OCI-M2 (cell line): ENCODE data around the gene RBM15B.
"Not testable (repeated sequence)": the region's sequence is repeated elsewhere in the genome, so short reads cannot be mapped to it uniquely, and the experiment has no call there.

Experiments used
- DNase-seq: peaks from one replicate; lab custom pipeline; 2025; ENCODE audit not compliant: unreplicated experiment; lab: John Stamatoyannopoulos, UW

Gene RBM15B

DNA sequence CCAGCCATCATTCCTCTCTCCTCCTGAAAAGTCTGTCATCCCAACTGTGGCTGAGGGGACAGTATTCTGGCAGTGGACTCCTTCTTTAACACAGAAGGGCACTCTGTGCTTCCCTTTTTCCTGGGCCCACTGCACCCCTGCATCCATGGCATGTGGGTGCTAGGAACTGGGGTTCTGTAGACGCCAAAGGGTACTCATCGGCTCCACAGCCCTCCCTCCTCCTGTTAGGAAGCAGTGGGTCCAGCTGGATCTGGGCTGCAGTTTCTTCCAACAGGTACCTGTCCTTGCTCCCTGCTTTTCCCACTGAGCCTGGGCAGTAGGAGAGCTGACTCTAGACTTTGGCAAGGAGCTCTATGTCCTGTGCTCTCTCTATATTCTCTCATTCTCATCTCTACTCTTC, 12.4 kb upstream of the RBM15B start:
- DNase-seq = no peak

DNA sequence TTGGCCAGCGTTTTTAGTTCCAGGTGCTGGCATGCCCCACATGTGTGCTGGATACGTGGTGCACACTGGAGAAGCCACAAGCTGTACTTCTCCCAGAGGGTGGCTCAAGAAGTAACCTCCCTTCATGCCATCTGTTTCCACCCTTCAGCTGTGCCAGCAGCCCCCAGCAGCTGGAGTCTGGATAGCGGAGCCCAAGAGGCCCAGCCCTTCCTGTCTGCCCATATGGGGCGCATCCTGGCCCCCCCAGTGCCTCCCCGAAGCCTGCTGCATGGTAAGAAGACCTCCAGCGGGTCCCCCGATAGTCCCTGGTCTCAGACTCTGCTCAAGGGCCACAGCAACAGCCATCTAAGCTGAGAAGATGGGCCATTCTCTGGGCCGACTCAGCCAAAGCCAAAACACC, 11.8 kb upstream of the RBM15B start:
- DNase-seq = no peak

DNA sequence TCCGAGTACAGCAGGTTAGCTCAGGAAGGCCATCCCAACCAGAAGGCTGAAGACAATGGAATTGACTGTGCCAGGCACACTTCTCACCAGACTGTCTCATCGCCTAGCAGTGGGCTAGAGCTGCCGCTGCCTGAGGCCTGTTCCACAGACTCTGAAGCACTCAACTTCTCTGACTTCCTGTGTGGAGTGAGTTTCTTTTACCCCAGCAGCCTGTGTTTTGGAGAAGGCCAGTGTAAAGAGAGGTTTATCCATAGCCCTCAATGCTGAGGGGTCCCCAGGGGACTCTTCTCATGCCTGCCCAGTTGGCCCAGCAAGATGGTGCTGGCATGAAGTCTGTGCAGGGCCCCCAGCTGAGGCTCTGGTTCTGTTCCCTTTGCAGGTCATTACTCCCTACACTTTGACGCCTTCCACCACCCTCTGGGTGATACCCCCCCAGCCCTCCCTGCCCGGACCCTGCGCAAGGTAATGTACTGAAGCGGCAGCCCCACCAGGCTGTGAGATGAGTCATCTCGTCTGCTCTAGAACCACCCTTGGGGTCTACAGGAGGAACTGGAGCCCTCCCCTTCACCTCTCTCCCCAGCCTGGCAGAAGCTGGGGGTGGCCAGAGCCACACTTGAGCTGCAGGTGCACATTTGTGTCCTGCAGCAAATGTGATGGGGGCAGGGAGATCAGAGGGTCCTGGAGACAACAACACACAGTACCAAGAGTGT, 11.2 kb upstream of the RBM15B start:
- DNase-seq = no peak

DNA sequence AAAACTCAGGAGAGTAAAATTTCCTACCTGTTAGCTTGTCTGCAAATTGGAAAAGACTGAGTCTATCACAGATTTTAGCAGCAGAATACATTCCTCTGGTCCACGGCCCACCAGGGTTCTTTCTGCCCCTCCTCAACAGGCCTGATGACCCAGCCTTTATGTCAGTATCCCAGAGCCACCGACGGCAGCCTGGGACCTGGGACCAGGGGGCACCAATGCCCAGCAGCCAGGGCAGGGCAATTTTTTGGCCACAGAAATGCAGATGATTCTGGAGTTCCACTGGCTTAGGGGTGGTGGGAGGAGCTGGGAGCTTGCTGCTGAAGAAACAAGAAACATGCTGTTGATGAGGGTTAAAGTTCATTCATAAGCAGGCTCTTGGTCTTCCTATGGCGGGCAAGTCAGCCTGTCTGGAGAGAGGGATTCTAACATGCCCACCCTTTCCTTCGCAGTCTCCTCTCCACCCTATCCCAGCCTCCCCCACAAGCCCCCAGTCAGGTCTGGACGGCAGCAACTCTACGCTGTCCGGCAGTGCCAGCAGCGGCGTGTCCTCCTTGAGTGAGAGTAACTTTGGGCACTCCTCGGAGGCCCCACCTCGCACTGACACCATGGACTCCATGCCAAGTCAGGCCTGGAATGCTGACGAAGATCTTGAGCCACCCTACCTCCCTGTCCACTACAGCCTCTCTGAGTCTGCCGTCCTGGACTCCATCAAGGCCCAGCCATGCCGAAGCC, 10.3 kb upstream of the RBM15B start:
- DNase-seq = no peak

DNA sequence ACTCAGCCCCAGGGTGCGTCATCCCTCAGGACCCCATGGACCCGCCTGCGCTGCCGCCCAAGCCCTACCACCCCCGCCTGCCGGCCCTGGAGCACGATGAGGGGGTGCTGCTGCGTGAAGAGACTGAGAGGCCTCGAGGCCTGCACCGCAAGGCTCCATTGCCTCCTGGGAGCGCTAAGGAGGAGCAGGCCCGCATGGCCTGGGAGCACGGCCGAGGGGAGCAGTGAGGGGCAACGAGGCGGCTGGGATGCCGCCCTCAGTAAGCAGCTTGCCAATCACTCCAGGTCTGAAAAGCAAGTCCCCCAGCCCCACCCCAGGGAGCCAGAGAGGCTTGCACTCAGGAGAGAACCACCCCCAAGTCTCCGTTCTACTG, 9.8 kb upstream of the RBM15B start:
- DNase-seq = no peak

DNA sequence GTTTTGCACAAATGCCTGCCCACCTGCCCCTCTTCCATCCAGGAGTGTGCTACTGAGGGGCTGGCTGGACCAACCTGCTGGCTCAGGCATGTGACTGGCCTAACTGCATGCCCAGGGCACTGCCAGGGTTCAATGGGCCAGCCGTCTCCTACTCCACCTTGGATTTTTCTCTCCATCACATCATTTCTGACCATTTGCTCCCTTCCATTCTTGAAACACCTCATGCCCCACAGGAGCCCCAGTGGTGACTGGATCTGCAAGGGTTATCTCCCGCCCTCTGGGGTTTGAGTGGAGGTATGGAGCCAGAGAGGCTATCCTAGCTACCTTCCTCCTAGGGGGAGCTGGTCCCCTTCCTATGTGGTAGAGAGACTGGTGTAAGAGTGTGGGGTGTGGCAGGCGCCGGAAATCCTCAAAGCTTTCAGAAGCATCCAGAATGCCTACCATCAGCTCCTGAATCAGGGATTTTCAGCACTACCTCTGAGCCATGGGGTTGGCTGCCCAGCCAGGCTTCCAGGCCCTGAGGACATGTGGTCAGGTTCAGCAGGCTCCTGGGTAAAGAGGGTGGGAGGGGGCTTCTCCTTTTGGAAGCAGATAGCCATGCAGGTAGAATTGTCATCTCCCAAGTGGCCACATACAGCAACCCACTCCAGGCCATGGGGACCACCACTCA, 8.9 kb upstream of the RBM15B start:
- DNase-seq = no peak

DNA sequence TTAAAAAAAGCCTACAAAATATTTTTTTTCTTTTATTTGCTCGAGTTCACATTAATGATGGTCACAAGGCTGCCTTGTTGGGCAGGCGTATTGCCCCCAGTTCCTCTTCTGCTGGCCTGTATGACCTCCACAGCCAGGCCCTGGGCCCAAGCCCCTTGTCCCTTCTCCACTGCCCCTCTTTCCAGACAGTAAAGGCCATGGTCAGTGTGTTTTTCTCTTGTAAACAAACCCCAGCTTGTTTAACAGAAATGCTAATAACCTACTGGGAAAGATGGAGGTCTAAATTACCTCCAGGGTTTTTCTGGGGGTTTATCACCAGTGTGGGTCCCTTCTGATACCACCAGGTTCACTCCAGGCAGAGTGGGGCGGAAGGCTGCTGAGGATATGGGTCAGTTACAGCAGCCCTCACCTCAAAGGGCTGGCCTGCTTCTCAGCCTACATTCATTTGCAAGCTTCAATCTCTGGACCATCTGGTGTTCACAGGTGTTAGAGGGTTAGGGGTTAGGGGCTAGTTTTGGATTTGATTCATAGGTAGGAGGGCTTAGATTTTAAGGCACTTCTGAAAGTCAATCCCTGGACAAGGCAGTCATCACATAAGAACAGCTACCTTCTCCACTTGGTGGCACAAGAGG, 8.0 kb upstream of the RBM15B start:
- no peak for DNase-seq

DNA sequence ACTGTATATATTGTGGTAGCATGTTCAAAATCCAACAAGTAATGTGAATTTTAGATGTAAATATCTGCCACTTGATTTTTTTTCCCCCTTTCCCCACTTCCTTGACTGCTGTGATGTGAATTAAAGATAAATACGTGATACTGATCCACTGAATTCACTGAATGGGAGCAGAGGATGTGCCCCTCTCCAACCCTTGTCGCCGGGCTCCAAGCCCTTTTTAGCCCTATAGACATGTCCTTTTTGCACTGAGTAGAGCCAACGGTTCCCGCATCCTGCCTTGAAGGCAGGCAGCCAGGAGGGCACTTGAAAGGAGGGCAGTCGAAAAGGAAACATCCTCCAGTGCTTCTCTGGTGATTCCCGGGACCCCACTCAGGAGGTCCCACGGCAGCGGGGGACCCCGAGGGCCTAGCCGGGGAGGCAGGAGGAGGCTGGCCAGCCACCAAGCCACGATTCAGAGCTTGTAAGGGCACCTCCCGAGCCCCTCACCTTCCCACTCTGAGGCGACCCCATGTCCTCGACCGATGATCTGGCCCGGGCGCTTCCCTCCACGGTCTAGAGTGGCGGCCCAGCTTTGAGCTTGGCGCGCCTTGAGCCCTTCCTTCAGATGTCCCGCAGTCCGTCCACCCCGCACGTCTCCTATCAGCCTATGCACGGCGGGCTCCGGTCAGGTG, 6.9 kb upstream of the RBM15B start:
- DNase-seq = no peak

DNA sequence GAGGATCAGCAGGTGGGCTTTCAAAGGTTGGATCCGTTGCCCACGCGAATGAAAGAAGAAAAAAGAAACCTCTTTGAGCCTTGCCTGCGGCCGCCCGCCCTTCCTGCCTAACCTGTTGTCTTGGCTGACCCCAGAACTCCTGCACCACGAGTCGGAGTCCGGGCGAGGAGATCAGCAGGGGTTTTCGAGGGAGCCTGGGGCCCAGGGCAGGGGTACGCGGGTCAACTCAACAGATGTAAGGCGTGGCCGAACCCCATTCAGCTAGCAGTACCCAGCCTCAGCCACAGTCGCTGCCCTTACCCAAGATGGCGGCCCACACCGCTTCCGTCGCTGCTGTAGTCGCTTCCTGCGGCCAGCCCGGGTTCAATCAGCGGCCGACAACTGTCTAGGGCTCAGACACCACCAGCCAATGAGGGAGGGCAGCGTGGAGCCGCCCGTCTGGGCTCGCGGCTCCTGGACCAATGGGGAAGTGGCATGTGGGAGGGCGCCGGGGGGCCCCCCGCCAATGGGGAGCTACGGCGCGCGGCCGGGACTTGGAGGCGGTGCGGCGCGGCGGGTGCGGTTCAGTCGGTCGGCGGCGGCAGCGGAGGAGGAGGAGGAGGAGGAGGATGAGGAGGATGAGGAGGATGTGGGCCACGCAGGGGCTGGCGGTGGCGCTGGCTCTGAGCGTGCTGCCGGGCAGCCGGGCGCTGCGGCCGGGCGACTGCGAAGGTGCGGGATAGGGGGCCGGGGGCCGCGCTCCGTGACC, 6.2 kb upstream of the RBM15B start, which contains the start of gene MANF:
Gene MANF (plus strand): TSS at position 566 of the 748 bp plus-strand sequence. CDS start 52 bp downstream, at position 618.
- peak; percentile 55 for DNase-seq

DNA sequence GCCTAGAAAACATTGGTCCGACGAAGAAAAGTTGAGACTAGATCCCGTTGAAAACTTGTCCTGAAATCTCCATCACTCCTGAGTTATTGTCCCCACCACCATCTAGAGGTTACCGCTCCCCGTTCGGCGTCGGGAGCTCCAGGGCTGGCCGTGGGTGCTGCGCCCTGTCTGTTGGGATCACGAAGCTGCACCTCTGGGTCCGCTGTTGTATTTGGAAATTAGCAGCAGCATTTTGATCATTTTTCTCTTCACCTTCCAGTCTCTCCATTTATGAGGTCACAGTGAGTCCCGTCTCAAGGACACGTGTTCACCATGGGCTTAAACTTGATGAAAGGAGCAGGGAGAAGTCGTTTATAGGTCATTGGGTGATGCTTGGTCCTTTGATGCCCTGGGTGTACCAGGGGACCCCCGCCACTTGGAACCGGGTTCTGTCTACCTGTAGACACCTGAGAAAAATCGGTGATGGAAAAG, 5.4 kb upstream of the RBM15B start:
- DNase-seq = no peak

DNA sequence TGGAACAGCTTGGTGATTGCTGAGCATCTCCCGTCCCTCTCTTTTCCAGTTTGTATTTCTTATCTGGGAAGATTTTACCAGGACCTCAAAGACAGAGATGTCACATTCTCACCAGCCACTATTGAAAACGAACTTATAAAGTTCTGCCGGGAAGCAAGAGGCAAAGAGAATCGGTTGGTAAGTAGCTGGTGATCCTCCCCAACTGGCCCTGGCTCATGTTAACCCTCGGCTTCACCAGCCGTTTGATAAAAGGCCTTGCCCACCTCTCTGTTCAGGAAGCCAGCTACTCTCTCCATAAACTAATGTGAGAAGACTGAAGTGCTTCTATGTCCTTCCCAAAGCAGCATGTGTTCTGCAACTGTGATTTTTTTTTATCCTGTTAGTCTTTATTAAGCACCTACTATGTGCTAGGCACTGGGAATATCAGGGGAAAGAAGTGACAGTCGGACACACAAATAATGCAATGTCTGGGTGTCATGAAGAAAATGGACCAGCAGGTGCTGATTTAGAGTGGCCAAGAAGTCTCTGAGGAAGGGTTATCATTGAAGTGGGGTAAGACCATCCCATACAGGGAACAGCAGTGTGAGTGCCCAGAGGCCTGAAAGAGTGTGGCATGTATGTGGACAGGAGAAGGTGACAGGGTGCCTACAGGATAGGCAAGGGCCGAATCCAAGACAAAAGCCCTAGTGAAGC, 4.8 kb upstream of the RBM15B start:
- DNase-seq = no peak

DNA sequence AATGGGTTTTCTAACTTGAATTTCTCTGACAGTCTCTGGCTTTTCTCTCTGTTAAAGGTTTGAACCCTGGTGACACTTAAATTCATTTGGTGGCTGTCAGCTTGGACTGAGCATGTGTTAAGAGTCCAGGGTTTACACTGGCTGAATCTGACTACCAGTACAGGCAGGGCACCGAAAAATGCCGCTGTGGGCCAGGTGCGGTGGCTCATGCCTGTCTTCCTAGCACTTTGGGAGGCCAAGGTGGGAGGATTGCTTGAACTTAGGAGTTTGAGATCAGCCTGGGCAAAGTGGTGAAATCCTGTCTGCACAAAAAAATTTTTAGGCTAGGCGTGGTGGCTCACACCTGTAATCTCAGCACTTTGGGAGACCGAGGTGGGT, 4.2 kb upstream of the RBM15B start:
- DNase-seq = no peak

DNA sequence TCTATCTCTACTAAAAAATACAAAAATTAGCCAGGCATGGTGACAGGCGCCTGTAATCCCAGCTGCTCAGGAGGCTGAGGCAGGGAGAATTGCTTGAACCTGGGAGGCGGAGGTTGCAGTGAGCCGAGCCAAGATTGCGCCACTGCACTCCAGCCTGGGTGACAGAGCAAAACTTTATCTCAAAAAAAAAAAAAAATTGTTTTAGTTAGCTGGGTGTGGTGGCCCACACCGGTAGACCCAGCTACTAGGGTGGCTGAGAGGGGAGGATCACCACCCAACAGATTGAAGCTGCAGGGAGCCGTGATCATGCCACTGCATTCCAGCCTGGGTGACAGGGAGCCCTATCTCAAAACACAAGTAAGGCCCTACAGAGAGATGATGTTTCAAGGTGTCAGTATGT, 3.8 kb upstream of the RBM15B start:
- not testable (repeated sequence) for DNase-seq

DNA sequence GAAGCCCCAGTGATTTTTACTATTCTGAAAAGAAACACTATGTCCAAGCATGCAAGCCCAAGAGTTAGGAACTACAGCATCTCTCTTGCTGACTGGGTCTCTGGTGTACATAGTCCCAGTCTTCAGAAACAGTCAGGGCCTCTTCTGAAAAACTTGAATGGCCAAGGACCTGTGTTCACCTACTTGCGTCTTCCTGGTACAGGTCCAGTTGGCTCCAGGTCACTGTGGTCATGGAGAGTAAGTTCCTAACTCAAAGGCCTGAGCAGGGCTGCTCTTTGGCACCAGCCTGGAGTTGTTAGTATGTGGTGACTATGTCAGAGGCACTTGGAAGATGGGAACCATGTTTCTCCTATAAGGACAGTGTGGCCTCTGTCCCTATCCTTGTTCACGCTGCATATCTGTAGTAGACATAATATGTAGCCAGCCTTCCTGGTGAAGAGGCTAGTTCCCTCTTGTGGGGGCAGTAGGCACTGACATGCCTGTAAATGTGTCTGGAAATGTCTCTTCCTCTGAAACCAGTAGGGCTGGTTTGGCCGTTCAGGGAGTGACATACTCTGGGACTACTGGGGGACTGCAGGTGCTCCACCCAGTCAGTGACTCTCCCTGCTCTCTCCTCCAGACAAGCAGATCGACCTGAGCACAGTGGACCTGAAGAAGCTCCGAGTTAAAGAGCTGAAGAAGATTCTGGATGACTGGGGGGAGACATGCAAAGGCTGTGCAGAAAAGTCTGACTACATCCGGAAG, 2.6 kb upstream of the RBM15B start:
- no peak for DNase-seq

DNA sequence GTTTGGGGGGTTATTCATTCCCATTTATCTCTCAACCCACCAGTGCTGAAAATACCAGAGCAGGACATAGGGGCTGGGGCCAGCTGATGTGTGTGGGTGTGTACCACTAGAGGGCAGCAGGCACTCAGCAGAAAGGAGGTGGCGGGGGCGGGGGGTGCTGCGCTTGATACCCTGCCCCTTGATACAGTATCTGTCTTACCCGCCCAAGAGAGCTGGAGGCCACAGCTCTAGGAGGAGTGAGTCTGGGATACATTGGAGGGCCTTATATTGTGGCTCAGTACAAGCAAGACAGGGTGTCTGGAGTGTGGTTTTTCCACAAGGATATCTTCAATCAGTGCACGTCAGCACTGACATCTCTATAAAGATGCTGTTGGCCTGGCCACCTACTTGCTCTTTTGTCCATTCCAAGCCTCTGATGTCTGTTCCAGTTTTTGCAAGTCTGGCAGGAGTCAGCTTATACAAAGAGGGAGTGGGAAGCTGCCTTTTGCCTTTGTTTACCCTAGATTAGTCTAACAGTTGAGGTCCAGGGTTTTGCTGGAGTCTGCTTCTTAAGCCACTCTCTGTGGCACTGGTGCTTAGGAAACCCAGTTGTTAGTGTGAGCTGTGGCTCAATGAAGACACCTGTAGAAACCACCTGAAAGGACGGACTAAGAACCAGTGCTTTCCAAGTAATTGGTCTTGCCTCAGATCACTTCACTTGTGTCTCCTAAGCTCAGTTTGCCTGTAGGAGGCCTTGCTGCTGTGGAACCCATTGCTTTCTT, 1.5 kb upstream of the RBM15B start:
- DNase-seq = no peak

DNA sequence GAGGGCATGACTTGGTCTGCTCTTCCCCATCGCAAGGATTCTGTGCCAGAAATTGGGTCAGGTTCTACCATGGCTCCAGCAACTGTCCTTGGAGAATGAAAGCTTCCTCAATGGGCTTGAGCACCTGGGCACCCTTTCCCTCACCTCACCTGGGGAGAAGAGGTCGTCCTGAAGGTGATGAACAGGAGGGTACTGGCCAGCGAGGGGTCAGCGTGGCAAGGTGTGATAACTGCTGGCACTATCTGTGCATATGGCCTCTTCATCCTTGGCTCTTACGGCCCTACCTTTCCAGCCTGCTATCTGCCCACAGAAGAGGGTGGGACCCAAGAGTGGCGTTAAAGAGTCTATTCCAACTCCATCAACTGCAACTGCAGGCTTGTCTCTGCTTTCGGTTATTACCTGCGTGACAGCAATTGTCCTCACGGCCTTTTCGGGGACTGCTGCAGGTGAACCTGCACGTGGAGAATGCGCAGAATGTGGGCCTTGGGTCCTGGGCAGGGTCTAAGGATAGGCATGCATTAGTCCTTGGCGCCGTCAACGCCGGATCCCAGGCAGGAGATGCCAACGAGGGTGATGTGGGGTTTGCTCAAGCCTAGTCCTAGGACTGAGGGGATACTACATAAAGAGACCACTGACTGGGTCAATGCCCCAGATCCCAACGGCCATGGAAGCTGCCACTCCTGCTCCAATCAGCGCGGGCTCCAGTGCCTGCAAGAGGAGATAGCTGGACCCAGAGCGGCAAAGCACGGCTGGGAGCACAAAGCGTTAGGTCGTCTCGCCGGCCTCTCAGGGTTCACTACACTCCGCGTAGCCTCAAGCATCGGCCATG, 625 bp upstream of the RBM15B start:
- DNase-seq = no peak

DNA sequence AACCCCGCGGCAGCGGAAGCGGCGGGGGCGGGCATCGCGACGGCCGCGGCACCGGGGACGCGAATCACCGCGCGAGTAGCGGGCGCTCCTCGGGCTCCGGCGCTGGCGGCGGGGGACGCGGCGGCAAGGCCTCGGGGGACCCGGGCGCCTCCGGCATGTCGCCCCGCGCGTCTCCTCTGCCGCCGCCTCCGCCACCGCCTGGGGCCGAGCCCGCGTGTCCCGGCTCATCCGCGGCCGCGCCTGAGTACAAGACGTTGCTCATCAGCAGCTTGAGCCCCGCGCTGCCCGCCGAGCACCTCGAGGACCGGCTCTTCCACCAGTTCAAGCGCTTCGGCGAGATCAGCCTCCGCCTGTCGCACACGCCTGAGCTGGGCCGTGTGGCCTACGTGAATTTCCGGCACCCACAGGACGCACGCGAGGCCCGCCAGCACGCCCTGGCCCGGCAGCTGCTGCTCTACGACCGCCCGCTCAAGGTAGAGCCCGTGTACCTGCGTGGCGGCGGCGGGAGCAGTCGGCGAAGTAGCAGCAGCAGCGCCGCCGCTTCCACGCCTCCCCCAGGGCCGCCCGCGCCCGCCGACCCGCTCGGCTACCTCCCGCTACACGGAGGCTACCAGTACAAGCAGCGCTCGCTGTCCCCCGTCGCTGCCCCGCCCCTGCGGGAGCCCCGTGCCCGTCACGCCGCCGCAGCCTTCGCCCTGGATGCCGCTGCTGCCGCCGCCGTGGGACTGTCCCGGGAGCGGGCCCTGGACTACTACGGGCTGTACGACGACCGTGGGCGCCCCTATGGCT, 675 bp downstream of the RBM15B start:
- no peak for DNase-seq
